IPS-18c (cell line): Measurements from ENCODE around the gene IER3.
A peak's percentile ranks its signal among the peaks of the same experiment; 100 is the strongest.
"Not testable (repeated sequence)": the region's sequence is repeated elsewhere in the genome, so short reads cannot be mapped to it uniquely, and the experiment has no call there.

Experiments used
- H3K4me3 ChIP-seq: 2 replicates; pipeline ENCODE4 v1.7.0; 2013; ENCODE audit warnings: low read depth, mild to moderate bottlenecking, low read length, moderate library complexity; ENCODE audit not compliant: insufficient read depth
- H3K9me3 ChIP-seq: one replicate; pipeline ENCODE4 v1.6.1; 2013; ENCODE audit warnings: mild to moderate bottlenecking, low read length, moderate library complexity; ENCODE audit not compliant: control insufficient read depth, insufficient read depth

Gene IER3

GRCh38 chr6:30770592-30770991 lies 26.2 kb upstream of the IER3 start:
- no peaks in the 10 kb centered on the region for H3K9me3 ChIP-seq
- no peak overlapping the region for H3K4me3 ChIP-seq

DNA sequence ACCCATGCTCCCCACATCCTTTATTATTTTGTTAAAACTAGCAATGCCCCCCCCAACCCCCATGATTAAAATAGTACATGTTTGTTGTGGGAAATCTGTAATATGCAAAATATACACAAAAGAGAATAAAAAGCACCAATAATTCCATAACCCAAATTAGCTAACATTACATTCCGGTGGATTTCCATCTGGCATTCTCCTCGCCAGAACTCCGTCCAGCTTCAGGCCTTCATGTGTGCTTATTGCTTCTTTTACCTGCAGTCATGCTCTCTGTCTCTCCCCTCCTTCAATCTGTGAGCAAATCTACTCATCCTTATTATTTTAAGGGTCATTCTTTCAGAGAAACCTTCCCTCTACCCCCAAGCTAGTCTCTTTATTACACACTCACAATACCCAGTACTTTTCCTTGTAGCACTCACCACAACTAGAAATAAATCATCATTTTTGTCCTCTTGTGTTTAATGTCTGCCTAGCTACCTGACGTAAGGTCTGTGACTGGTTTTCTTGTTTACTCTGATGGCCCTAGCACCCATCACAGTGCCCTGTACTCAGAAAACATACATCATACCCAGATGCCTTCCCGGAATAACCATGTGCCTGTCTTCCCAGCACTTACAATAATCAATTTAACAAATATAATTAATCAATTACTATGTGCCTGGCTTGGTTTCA lies 25.6 kb upstream of the IER3 start:
- no peaks in the 10 kb centered on the region for H3K9me3 ChIP-seq
- no peak overlapping the region for H3K4me3 ChIP-seq

- H3K4me3 ChIP-seq, result peak overlapping the region; percentile 24; the same call in 1 of the 2 replicates
Measured at GRCh38 chr6:30769088-30769852, 24.9 kb upstream of the IER3 start.

DNA sequence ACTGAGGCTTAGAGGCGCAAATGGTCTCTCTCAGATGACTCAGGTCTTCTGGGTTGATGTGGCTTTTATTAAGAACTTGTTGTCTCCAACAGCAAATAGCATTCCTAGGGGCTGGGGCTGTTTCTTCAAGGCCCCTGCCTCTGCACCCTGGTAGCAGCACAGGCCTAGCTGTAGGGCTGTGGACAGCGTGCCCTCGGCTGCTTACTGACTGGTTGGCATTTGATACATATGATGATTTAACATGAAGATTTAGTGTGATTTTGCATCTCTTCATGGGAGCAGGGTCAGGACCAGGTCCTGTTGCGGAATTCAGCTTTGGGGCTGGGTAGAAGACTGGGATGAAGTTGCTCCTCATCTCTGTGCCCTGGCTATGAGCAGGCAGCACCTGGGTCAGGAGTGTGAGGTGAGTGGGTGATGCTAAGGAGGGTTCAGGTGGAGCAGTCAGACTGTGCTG lies 24.3 kb upstream of the IER3 start:
- Histone ChIP-seq H3K4me3 (no peak overlapping the region), H3K9me3 (no peaks in the 10 kb centered on the region)

More at GRCh38 chr6:30769088-30769852, 24.9 kb upstream of the IER3 start:
- H3K9me3 ChIP-seq, result no peaks in the 10 kb centered on the region

- Histone ChIP-seq H3K4me3 (no peak overlapping the region), H3K9me3 (no peaks in the 10 kb centered on the region)
Measured at GRCh38 chr6:30767944-30768301, 23.6 kb upstream of the IER3 start.

- Histone ChIP-seq H3K9me3 (no peaks in the 10 kb centered on the region), H3K4me3 (no peak overlapping the region)
Measured at GRCh38 chr6:30767158-30767943, 23.0 kb upstream of the IER3 start.

GRCh38 chr6:30766461-30767157 lies 22.3 kb upstream of the IER3 start:
- H3K4me3 ChIP-seq, result no peak overlapping the region

DNA sequence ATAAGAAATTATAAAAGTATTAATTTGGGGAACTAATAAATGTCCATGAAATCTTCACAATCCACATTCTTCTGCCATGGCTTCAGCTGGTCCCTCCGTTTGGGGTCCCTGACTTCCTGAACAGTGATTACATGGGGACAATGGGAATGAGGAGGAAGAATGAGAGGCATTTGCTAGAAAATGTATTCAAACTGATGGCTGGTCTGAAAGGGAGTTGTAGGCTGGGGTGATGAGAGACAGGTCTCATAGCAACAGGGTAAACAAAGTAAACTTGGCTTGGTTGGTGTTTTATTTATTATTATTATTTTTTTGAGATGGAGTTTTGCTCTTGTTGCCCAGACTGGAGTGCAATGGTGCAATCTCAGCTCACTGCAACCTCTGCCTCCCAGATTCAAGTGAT lies 21.1 kb upstream of the IER3 start:
- H3K9me3 ChIP-seq, H3K4me3 ChIP-seq: not testable (repeated sequence)

More at GRCh38 chr6:30766461-30767157, 22.3 kb upstream of the IER3 start:
- no peaks in the 10 kb centered on the region for H3K9me3 ChIP-seq

DNA sequence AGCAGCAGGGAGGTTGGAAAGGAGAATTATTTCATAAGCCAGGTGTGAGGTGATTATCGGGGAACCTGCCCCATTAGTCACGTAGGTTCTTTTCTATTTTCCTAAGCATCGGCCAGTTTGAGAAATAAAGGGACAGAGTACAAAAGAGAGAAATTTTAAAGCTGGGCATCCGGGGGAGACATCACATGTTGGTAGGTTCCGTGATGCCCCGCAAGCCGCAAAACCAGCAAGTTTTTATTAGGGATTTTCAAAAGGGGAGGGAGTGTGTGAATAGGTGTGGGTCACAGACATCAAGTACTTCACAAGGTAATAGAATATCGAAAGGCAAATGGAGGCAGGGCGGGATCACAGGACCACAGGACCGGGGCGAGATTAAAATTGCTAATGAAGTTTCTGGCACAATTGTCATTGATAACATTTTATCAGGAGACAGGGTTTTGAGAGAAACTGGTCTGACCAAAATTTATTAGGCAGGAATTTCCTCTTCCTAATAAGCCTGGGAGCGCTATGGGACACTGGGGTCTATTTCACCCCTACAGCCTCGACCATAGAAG lies 20.2 kb upstream of the IER3 start:
- not testable (repeated sequence) for H3K9me3 ChIP-seq, H3K4me3 ChIP-seq

GRCh38 chr6:30763618-30764489 lies 19.5 kb upstream of the IER3 start:
- H3K9me3 ChIP-seq, result no peaks in the 10 kb centered on the region

DNA sequence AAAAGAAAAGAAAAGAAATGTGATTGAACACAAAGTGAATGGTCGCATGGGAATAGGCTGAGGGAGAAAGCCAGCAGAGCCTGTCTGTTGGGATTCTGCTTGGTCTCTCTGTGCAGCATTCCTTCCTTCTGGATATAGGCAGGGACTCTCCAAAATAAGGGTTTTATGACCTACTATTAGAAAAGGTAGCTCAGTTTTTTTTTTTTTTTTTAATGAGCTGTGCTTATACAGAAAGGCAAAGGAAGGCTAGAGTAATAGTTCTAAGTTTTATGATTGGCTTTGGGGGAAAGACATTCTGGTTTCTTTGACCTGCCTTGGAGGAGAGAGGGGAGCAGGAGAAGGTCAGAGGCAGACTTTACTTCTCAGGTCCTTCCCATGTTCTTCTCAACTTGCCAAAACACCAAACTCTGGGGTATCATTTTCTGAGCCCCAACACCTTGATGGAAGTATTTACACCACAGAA lies 18.8 kb upstream of the IER3 start:
- Histone ChIP-seq H3K4me3 (no peak overlapping the region), H3K9me3 (no peaks in the 10 kb centered on the region)

More at GRCh38 chr6:30763618-30764489, 19.5 kb upstream of the IER3 start:
- no peak overlapping the region; the same call in 1 of the 2 replicates for H3K4me3 ChIP-seq

GRCh38 chr6:30761791-30762429 lies 17.6 kb upstream of the IER3 start:
- Histone ChIP-seq H3K9me3 (no peaks in the 10 kb centered on the region), H3K4me3 (no peak overlapping the region)

- H3K9me3 ChIP-seq, result no peaks in the 10 kb centered on the region
- H3K4me3 ChIP-seq, result no peak overlapping the region
Measured at GRCh38 chr6:30760549-30760948, 16.2 kb upstream of the IER3 start.

- Histone ChIP-seq H3K9me3 (no peaks in the 10 kb centered on the region), H3K4me3 (no peak overlapping the region)
Measured at GRCh38 chr6:30759575-30760239, 15.4 kb upstream of the IER3 start.

DNA sequence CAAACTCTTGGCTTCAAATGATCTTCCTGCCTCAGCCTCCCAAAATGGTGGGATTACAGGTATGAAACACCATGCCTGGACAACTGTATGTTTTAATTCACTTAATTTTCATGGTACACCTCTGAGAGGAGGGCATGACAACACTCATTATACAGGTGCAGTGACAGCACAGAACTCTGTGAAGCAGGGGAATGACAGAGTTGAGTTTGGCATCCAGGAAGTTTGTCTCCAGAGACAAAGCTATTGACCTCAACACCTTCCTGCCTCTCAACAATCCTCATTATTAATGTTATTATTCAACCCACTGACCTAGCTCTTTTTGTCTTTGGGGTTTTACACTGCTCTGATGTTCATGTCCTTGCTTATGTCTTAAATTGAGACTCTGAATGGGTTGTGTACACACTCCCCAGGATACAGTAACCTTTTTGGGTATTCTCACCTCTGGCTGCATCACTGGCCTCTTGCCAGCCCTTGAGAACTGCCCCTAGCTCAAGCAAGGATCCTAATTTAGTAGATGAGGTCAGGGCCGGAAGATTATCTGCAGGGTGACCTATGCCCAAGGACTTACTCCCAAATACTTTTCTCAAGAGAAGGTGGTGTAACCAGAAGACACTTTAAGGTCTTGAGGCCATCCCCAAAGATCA lies 13.0 kb upstream of the IER3 start:
- H3K9me3 ChIP-seq, result no peaks in the 10 kb centered on the region
- H3K4me3 ChIP-seq, result no peak overlapping the region
